Stimulated activated CD8-positive, alpha-beta memory T cell treated with anti-CD3 and anti-CD28 coated beads, Interleukin-15, amount 100 ng/mL, for 48 hours (primary cell): ENCODE results near the gene CHRNA1.

ENCODE experiments used
- DNase-seq, 2 donors: peaks; one replicate each; pipeline ENCODE4 v3.0.0-alpha.2; 2020; ENCODE audit warnings: low read depth in 2 of 2

The CHRNA1 gene

DNA sequence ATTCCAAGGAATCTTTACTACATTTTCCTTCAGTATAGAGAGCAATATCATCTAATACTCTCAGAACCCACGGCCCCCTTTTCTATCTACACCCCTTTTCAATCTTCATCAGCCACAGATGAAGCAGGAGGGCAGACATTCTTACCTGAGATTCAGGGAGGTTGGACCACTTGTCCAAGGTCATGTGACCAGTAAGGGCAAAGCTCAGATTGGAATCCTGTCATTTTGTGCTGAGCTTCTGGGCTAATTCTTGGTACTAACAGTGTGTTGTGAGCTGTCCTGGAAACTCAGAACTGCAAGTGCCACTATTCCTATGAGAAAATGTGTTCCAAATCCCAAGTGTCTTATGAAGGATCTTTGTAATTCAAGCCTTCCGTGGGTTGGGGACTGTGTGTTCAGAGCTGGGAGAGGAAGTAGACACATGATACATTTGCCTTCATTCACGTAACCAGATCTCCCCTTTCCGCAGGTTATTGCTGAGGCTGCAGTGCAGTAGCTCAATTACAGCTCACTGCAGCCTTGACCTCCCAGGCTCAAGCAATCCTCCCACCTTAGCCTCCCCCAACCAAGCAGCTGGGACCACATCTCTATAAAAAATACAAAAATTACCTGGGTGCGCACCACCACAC is 3.3 kb downstream of the CHRNA1 start:
- DNase-seq, result no peak

DNA sequence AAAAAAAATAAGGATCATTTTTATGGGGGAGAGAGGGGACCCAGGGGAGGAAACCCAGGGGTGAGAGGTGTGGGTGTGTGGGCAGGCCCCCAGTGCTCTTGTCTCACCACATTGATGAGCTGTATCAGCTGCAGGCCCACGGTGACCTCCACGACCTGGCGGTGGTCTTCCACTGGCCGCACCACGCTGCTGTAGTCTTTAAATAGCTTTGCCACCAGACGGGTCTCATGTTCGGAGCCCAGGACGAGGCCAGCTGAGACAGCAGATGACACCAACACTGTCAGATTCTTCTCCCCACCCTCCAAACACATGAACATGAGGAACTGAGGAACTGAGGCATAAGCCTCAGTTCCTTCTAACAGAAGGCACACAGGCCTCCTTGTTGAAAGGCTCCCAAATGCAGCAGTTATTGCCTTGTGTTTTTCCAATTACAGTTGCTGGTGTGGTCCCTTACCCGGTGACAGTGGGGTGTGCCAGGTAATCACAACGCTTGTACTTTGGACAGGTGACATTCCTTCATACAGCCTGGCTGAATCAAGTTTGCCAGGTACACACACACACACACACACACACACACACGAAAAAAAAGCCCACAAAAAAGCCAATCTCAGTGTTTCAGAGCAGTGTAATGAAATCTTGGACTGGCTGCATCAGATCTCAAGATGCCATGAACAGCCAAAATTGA is 4.7 kb downstream of the CHRNA1 start:
- DNase-seq, result no peak

DNA sequence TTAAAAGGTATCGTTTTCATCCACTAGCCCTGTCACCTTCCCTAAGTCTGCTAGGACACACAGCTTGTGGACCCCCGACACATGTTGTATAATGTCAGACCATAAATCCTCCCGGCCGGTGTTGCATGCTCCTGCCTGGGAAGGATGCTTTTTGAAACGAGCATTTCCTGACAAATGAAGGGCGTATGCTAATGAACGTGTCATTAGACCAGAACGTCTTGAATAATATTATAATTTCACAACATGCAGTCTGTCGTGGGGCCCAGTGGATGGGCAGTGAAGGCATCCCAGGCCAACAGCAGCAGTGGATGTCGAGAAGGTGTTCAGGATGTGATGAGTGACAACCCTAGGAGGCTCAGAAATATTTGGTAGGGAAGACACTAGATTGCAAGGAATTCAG is 7.5 kb downstream of the CHRNA1 start:
- DNase-seq, result no peak

DNA sequence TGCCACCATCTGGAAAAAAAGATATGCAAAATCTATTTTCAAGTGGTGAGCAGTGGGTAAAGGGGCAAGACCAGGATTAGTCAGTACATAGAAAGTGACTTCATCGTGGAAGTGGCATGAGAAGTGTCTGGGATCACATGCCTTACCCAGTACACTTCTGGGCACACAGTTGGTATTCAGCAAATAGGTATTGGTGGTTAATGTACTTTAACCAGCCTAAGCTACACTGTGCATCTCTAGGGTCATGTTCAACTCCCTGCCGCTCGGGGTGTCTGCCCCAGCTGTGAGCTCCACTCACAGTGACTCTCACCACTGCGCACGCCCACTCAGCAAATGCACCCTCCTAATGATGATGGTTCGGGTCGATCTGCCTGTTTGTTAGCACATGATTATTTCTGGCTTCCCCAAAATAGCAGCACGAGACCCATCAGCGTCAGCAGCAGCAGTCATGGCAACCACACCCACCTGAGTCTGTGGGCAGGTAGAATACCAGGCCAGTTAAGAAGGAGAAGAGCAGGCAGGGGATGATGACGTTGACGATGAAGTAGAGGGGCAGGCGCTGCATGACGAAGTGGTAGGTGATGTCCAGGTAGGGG is 11.1 kb downstream of the CHRNA1 start:
- DNase-seq, result no peak

DNA sequence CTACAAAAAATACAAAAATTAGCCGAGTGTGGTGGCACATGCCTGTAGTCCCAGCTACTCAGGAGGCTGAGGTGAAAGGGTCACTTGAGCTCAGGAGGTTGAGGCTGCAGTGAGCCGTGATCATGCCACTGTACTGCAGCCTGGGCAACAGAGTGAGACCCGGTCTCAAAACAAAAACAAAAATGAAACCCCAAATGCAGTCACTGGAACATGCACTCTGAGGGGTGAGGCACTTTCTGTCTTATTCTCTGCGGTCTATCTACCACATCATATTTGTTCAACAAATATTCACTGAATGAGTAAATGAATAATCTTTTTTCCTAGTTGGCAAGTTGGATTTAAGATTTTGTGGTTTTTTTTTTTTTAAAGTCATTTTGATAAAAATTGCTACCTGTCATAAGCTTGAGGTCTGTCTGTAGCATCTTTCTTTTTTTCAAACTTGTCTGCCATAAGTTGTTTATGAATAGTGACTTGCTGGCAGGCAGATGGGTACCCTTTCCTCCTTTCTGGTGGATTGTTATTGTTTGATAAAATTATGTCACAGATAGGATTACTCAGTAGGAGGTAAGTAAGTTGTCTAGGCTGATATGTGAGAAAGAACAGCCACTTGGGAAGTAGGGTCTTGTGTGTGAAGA is 11.8 kb downstream of the CHRNA1 start:
- DNase-seq, result no peak

DNA sequence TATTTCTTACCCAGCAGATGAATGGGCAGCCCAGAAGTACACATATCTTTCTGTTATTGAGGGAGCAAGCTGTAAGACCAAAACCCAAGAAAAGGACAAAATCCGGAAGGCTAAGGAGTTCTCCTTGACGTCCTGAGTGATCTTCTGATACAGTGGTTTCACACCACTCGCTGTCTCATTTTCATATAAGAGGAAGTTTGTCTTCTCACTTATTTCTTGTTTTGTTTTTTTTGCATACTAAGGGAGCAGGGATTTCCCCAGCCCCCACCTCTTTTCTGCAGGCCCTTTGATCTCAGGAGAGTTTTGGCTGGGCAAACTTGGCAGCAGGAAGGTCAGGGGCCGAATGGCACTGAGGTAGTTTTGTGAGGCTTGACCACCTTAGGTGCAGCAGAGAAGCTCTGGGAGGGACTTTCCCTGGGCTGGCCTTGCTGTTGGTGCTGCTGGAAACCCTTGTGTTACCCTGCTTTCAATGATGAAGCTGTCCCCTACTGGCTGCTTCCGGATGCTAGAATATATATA is 13.3 kb downstream of the CHRNA1 start:
- DNase-seq, result peak in 1 of 2 donors; percentile 40

DNA sequence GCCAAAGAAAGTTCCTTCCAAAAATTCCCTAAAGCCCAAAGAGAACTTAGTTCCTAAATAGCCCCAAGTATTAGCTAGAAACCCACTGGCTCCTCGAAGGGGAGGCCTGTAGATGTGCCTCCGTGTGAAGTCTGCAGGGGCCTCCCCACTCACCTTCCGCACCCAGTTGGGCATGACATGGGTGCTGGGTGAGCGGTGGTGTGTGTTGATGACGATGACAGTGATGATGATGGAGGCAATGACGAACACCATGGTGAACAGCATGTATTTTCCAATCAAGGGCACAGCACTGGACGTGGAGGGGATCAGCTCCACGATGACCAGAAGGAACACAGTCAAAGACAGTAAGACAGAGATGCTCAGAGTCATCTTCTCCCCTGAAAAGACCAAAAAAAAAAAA is 14.5 kb downstream of the CHRNA1 start:
- no peak for DNase-seq

DNA sequence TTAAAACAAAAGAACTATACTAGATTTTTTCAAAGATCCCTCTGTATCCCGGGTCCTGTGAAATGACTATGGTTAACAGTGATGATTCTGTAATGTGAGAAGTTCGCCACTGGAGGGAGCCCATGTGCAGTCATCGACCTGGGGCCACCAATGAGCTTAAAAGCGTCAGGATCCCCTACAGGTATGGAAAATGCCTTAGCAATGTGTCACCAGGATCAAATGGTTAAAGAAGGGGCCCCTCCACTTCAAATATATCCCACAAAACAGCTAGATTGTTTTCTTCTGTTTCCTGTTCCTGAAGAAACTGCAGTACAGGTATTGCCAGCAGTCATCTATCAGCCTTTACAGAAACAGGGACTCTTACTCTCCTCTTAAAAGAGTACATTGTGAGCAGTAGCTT is 15.3 kb downstream of the CHRNA1 start:
- peak; percentile 47 to 51 for DNase-seq

DNA sequence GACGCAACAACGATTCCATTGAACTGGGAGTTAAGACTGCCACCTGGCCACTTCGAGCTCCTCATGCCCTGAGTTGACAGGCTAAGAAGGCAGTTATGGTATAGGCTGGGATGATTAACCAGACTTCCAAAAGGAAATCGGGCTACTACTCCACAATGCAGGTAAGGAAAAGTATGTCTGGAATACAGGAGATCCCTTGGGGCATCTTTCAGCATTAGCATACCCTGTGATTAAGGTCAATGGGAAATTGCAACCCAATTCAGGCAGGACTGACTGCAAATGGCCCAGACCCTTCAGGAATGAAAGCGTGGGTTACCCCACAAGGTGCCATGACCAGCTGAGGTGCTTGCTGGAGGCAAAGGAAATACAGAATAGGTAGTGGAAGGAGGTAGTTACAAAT is 19.1 kb downstream of the CHRNA1 start:
- DNase-seq, result no peak

DNA sequence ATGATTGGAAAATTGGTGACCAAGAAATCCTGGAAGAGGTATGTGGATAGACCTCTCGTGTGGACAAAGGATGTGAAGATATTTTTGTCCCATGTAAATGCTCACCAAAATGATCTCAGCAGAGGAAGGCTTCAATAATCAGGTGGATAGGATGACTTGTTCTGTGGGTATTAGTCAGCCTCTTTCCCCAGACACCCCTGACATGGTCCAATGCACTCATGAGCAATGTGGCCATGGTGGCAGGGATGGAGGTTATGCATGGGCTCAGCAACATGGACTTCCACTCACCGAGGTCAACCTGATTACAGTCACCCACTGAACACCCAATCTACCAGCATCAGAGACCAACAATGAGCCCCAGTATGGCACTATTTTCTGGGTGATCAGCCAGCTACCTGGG is 20.2 kb downstream of the CHRNA1 start:
- no peak for DNase-seq

DNA sequence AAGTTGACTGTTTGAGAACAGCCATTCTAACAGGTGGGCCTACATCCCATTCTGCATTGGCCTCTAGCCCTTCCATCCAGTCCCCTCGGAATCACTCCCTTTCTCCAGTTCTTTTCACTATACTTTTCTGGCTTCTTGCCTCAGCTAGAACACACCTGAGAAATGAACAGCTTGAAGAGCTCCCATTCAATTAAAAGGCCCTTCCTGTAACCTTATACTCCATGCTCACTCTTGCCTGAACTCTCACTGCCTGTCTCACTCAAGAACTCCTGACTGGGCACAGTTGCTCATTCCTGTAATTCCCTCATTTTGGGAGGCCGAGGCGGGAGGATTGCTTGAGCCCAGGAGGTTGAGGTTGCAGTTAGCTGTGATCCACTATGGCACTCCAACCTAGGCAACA is 23.6 kb downstream of the CHRNA1 start:
- no peak for DNase-seq

DNA sequence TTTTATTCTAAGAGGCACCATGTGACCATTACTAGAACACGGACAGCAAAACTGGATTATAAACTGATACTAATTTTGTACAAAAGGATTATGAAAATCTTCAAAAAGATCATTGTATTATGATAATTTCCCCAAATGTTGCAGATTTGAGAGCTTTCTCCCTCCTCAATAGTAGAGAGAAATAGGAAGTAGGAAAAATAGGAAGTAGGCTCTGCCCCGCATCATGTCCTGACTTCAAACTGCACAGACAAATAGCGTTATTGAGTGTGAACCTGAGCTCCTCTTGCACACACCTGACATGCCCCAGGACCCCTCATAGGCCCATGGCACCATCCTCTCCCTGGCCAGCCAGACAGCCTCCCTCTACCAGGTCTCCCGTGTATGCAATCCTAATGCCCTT is 25.4 kb downstream of the CHRNA1 start:
- no peak for DNase-seq

DNA sequence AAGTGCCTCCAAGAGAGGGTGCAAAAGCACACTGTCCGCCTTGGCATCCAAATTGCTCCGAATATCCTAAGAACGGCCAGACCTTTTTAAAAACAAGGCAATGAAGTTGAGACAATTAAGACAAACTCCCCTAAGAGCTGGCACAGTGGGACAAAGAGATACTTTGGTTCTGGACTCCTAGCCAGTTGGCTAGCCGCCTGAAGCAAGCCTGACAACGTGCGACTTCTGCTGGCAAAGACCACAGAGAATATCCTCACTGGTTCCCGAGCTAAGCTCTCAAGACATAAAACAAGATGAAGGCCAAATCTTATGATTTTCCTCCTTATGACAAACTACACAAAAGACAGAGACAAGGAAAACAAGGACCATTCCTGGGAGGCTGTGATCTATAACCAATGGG is 32.7 kb downstream of the CHRNA1 start:
- DNase-seq, result no peak

DNA sequence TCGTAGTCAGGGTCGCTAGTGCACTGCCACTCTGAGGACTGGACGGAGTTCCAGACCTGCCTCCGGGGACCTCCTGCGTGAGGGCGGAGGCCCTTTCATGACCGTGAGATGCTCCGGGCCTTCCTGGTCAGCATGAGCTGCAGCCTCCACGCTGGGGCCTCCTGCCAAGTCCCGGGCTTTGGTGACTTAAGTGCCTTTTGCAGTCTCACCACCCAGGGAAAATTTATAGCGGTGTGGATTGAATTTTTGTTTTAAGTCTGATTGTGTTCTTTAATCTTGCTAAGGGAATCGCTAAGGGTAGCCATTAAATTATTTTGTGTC is 33.6 kb downstream of the CHRNA1 start:
- no peak for DNase-seq

DNA sequence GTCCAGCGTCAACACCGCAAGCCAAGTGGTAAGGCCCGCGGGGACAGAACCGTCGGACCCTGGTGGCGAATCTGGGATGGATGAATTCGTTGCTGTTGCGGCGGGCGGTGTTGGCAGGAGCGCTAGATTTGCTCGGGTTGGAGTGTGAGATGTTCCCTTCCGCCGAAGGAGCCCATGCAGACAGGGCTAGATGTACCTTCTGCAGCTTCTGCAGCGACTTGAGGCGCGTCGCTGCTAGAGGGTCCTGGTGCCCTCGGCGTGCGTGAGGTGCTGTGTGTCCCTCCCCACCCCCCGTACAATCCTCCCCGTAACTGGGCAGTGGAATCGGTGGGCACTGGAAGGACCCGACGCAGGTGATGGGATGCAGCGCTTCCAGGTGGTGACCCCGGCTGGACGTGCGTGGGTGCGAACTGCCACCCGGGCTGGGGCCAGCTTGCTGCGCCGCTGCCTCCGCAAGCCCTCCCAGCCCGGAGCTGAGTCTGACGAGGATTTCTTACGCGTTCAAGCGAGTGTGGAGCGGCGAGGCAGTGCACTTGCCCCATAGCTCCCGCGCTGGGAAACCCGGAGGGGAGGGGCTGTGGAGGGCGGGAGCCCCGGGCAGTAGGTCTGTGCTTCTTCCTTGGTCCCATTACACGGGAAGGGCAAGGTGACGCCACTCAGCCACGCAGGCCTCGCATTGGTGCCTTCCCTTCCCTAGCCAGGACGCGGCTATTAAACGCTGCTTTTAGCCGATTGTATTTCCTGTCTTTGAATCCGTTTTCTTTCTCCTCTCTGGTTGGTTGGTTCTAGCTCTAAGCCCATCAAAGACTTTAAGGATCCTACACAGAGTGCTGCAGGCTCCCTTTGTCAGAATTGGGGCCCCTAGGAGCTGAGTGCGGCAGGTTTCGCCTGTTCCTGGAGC is 34.2 kb downstream of the CHRNA1 start:
- DNase-seq, result peak in 1 of 2 donors; percentile 46

DNA sequence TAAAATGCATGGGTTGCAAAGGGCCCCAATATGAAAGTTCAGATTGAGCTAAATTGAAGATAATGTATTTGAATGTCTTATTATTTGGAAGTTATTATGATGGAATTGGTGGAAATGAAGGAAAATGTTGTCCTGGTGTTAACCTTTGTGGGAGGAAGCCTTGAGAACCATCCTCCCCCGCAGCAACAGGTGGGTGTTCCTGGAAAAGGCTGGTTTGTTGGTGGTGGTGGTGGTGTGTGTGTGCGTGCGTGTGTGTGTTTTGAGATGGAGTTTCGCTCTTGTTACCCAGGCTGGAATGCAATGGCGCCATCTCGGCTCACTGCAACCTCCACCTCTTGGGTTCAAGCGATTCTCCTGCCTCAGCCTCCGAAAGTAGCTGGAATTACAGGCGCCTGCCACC is 36.2 kb downstream of the CHRNA1 start:
- DNase-seq, result no peak

DNA sequence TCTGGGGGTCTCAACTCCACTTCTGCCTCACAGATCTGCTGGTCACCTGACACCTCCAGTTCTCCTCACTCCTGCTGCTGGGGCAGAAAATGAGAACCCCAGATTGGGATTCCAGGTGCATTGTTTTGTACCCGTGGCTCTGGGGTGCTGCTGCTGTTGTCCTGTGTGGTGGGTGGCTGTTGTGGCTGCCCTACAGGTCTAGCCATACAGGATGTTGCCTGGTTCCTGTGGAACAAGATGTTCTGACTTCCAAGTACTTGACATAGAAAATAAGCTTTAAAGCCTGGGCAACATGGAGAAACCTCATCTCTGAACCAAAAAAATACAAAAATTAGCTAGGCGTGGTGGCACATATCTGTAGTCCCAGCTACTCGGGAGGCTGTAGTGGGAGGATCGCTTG is 38.1 kb downstream of the CHRNA1 start:
- no peak for DNase-seq

DNA sequence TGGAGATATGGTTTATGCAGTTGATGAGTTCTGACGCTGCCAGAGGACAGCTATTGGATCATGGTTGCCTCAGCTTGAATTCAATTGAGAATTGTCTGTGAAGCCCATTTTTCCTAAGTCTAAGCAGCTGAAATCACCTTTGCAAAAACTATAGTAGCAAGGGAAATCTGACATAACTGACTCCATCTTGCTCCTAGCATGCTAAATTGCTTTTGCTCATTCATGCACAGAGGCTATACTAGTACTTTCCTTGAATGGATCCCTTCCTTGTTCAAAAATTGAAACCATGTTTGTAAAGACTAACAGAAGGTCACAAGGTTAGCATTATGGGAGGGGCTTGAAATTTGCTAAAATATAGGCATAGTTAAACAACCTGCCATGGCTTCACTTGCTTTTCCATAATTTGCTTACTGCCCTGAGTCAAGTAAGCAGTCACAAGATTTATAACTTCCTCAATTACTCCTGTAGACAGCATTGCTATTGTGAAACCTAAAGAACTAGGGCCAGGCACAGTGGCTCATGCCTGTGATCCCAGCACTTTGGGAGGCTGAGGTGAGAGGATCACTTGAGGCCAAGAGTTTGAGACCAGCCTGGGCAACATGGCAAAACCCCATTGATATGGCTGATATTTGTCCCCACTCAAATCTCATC is 41.2 kb downstream of the CHRNA1 start:
- DNase-seq, result no peak

DNA sequence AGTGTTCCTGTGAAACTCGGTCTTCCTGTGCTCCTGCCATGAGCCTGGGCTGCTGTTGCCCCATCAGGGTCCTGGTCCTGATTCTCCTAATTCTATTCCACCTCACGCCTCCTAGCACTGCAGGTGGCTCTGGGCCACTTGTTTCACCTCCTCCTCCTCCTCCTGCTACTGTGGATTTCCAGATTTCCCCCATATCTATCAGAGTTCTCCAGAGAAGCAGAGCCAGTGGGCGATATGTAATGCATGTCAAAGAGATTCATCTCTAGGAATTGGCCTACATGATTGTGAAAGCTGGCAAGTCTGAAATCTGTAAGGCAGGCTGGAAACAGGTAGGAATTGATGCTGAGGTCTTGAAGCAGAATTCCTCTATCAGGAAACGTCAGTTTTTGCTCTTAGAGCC is 45.3 kb downstream of the CHRNA1 start:
- no peak for DNase-seq

DNA sequence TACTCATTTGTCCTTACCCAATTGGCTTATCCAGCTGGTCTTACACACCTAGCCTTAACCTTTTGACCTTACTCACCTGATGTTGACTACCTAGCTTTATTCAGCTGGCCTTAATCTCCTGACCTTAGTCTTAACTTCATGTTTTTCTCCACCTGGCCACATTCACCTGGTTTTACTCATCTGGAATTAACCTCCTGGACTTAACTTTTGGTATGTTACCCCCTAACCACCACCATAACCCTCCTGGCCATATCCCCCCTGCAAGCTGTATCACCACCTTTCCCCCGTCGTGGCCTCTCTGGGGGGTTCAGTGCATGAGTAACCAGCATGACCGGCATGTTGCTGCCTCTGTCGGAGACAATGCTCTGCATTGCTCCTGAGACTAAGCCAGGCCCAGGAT is 45.7 kb downstream of the CHRNA1 start:
- no peak for DNase-seq

DNA sequence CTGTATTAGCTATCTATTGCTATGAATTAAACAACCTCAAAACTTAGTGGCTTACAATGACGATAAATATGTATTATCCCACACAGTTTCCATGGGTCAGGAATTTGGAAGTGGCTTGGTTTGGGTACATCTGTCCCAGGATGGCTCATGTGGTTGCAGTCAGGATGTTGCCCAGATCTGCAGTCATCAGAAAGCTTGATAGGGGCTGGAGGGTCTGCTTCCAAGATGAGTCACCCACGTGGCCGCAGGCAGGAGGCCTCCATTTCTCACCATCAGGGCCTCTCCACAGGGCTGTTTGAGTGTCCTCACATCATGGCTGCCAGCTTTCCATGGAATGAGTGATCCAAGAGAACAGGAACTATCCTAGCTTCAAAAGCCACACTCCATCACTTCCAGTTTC is 46.4 kb downstream of the CHRNA1 start:
- peak in 1 of 2 donors; percentile 3 for DNase-seq
